IPS-11a (cell line): Measurements from ENCODE around the gene TCIRG1.
"Not testable (repeated sequence)": the region's sequence is repeated elsewhere in the genome, so short reads cannot be mapped to it uniquely, and the experiment has no call there.

Experiments
- H3K4me3 ChIP-seq: one replicate; pipeline ENCODE4 v1.5.1; 2013; ENCODE audit warnings: low read depth, low read length, control low read depth

The TCIRG1 gene

GRCh38 chr11:68077617-68078582 lies 39.1 kb downstream of the TCIRG1 start:
- no peak overlapping the region for H3K4me3 ChIP-seq

- H3K4me3 ChIP-seq: no peak overlapping the region
Observed at GRCh38 chr11:68080860-68081259, 42.0 kb downstream of the TCIRG1 start.

GRCh38 chr11:68081691-68082090 lies 42.9 kb downstream of the TCIRG1 start:
- H3K4me3 ChIP-seq: no peak overlapping the region

GRCh38 chr11:68082481-68082880 lies 43.7 kb downstream of the TCIRG1 start:
- no peak overlapping the region for H3K4me3 ChIP-seq

- H3K4me3 ChIP-seq: no peak overlapping the region
Observed at GRCh38 chr11:68083517-68083916, 44.7 kb downstream of the TCIRG1 start.

- no peak overlapping the region for H3K4me3 ChIP-seq
Observed at GRCh38 chr11:68089679-68090078, 50.9 kb downstream of the TCIRG1 start.

GRCh38 chr11:68090287-68090686 lies 51.5 kb downstream of the TCIRG1 start:
- H3K4me3 ChIP-seq: no peak overlapping the region

GRCh38 chr11:68090706-68091105 lies 51.9 kb downstream of the TCIRG1 start:
- no peak overlapping the region for H3K4me3 ChIP-seq

- H3K4me3 ChIP-seq: no peak overlapping the region
Observed at GRCh38 chr11:68092411-68092810, 53.6 kb downstream of the TCIRG1 start.

GRCh38 chr11:68092946-68093345 lies 54.1 kb downstream of the TCIRG1 start:
- H3K4me3 ChIP-seq: not testable (repeated sequence)

GRCh38 chr11:68093565-68093964 lies 54.7 kb downstream of the TCIRG1 start:
- H3K4me3 ChIP-seq: no peak overlapping the region

GRCh38 chr11:68096962-68097361 lies 58.1 kb downstream of the TCIRG1 start:
- no peak overlapping the region for H3K4me3 ChIP-seq

- H3K4me3 ChIP-seq: no peak overlapping the region
Observed at GRCh38 chr11:68099057-68099456, 60.2 kb downstream of the TCIRG1 start.

- no peak overlapping the region for H3K4me3 ChIP-seq
Observed at GRCh38 chr11:68099474-68100405, 60.9 kb downstream of the TCIRG1 start.
